ENCODE results near the gene OR8A1.
"Not testable (repeated sequence)": the region's sequence is repeated elsewhere in the genome, so short reads cannot be mapped to it uniquely, and the experiment has no call there.

OR8A1 gene

GRCh38 chr11:124597626-124598025 is 27.8 kb downstream of the OR8A1 start:
- no peak for DNase-seq

- DNase-seq: no peak
Observed at GRCh38 chr11:124600621-124601320, 31.0 kb downstream of the OR8A1 start.

GRCh38 chr11:124602193-124602592 is 32.4 kb downstream of the OR8A1 start:
- no peak for DNase-seq

GRCh38 chr11:124602723-124603122 is 32.9 kb downstream of the OR8A1 start:
- DNase-seq: not testable (repeated sequence)

GRCh38 chr11:124605719-124606118 is 35.9 kb downstream of the OR8A1 start:
- DNase-seq: no peak

- DNase-seq: no peak
Observed at GRCh38 chr11:124608147-124608546, 38.4 kb downstream of the OR8A1 start.

GRCh38 chr11:124610295-124610694 is 40.5 kb downstream of the OR8A1 start:
- no peak for DNase-seq

GRCh38 chr11:124611064-124611463 is 41.3 kb downstream of the OR8A1 start, which contains the start of gene PANX3:
TSS of gene PANX3 (plus strand) at chr11:124611428. CDS start at chr11:124611557, 129 bp downstream.
- no peak for DNase-seq

- DNase-seq: no peak
Observed at GRCh38 chr11:124612045-124612444, 42.2 kb downstream of the OR8A1 start.

GRCh38 chr11:124612567-124613246 is 42.9 kb downstream of the OR8A1 start:
- no peak for DNase-seq

- DNase-seq: no peak
Observed at GRCh38 chr11:124618863-124619262, 49.1 kb downstream of the OR8A1 start.

All from stimulated activated CD8-positive, alpha-beta memory T cell treated with anti-CD3 and anti-CD28 coated beads, Interleukin-4, amount 100 ng/mL, for 48 hours (primary cell).